GM19455 (cell line): Measurements from ENCODE around the gene GRIA4.
"Not testable (repeated sequence)": the region's sequence is repeated elsewhere in the genome, so short reads cannot be mapped to it uniquely, and the experiment has no call there.

Experiments
- ATAC-seq: cut with Tn5 transposase; IDR thresholded peaks from one replicate; pipeline ENCODE4 v1.9.1; 2021; ENCODE audit not compliant: unreplicated experiment

GRIA4 gene

GRCh38 chr11:105718641-105719040, 108.8 kb downstream of the GRIA4 start:
- no peak for ATAC-seq

- ATAC-seq: peak; percentile 83
Observed at GRCh38 chr11:105719073-105719822, 109.4 kb downstream of the GRIA4 start.

- ATAC-seq: no peak
Observed at GRCh38 chr11:105720096-105720495, 110.2 kb downstream of the GRIA4 start.

GRCh38 chr11:105723269-105723668, 113.4 kb downstream of the GRIA4 start:
- no peak for ATAC-seq

- ATAC-seq: no peak
Observed at GRCh38 chr11:105732611-105733010, 122.7 kb downstream of the GRIA4 start.

- no peak for ATAC-seq
Observed at GRCh38 chr11:105734426-105734825, 124.6 kb downstream of the GRIA4 start.

GRCh38 chr11:105738251-105738650, 128.4 kb downstream of the GRIA4 start:
- ATAC-seq: no peak

GRCh38 chr11:105738986-105739795, 129.3 kb downstream of the GRIA4 start:
- ATAC-seq: no peak

GRCh38 chr11:105740164-105740903, 130.5 kb downstream of the GRIA4 start:
- peak; percentile 95 for ATAC-seq

GRCh38 chr11:105741488-105742020, 131.7 kb downstream of the GRIA4 start:
- ATAC-seq: no peak

- ATAC-seq: no peak
Observed at GRCh38 chr11:105754260-105754659, 144.4 kb downstream of the GRIA4 start.

GRCh38 chr11:105754716-105755115, 144.8 kb downstream of the GRIA4 start:
- ATAC-seq: no peak

GRCh38 chr11:105757107-105757506, 147.2 kb downstream of the GRIA4 start:
- ATAC-seq: no peak

- no peak for ATAC-seq
Observed at GRCh38 chr11:105763594-105763993, 153.7 kb downstream of the GRIA4 start.

- no peak for ATAC-seq
Observed at GRCh38 chr11:105767931-105768330, 158.1 kb downstream of the GRIA4 start.

GRCh38 chr11:105769627-105770026, 159.8 kb downstream of the GRIA4 start:
- ATAC-seq: no peak

GRCh38 chr11:105773452-105773851, 163.6 kb downstream of the GRIA4 start:
- not testable (repeated sequence) for ATAC-seq

- no peak for ATAC-seq
Observed at GRCh38 chr11:105774899-105775298, 165.0 kb downstream of the GRIA4 start.

- ATAC-seq: no peak
Observed at GRCh38 chr11:105780781-105781525, 171.1 kb downstream of the GRIA4 start.

GRCh38 chr11:105781807-105782206, 171.9 kb downstream of the GRIA4 start:
- ATAC-seq: no peak

- ATAC-seq: no peak
Observed at GRCh38 chr11:105783216-105783615, 173.3 kb downstream of the GRIA4 start.
